Lower leg skin (tissue), 4 donors: Measurements from ENCODE around the gene CCDC70. TPM values are rescaled to one million over a fixed set of nuclear protein-coding genes. Genes with fewer than 3 reads are reported as not detected.

ENCODE experiments used
- DNase-seq, 2 donors: peaks; one replicate each; pipeline ENCODE4 v3.0.0-alpha.2; 2019; ENCODE audit warnings: low spot score in 2 of 2
- H3K4me3 ChIP-seq: fragments of 200-600 bp; sonication (generic); 2 replicates; pipeline ENCODE4 v1.5.1; 2017; ENCODE audit warnings: mild to moderate bottlenecking, low read depth; ENCODE audit not compliant: poor library complexity, severe bottlenecking
- POLR2A ChIP-seq, 2 donors: fragments of 450-650 bp; IDR thresholded peaks; one replicate each; pipeline ENCODE4 v1.6.1; 2016 to 2017; ENCODE audit warnings: antibody characterized with exemption in 2 of 2, mild to moderate bottlenecking in 1 of 2, moderate library complexity in 1 of 2
- WGBS, 2 donors: methylation state at CpG; one replicate each; pipeline ENCODE4 v1.1.5; 2018; 5-methylcytosine and 5-hydroxymethylcytosine counted together
- intact Hi-C: fragments of 100-400 bp; cut with DNase I; formaldehyde crosslinking; loops from one replicate; pipeline ENCODE4 v1.15.0; 2023; ENCODE audit warnings: low total_unique reads
- total RNA-seq, 4 donors: library from RNA; depleted of rRNA; stranded (reverse); fragments of >200 nt; gene quantifications; one replicate each; pipeline ENCODE4 v1.1.0, GENCODE V29; 2016
- TF ChIP-seq, protein P1 (sequence below), 3 donors: fragments of 450-650 bp; IDR thresholded peaks; one replicate each; pipeline ENCODE4 v1.5.1; 2016; ENCODE audit warnings: antibody characterized with exemption in 3 of 3, mild to moderate bottlenecking in 3 of 3, moderate library complexity in 2 of 3

Gene CCDC70
- total RNA-seq, 4 donors from 2014 or later = not detected

DNA sequence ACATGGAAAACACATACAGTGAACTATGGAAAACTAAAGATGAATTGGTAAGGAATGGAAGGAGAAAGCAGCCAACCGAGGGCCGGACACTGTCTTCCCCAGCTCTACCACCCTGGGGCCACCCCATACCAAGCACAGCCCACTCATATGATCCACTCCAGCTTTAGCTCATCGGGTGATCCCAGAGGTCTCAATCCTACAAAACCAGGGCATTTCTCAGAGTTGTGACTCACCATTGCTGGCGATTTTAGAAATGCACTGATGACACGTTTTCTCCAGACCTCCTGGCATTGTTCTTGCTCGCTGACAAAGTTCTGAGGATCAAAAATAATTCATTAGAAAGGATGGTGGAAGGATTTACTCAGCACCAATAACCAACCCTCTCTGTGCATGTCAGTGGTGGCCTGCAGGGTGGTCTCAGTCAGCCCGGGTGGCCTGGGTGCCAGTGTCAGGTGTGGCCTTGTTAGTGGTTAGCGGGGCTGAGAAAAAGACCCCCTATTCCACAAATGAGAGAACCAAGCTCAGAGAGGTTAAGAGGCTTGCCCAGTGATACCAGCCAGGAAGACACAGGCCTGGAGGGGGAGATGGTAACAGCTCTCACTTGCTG lies 23.4 kb upstream of the CCDC70 start:
- intact Hi-C loops = no loop called here
- TF ChIP-seq, protein P1, sequence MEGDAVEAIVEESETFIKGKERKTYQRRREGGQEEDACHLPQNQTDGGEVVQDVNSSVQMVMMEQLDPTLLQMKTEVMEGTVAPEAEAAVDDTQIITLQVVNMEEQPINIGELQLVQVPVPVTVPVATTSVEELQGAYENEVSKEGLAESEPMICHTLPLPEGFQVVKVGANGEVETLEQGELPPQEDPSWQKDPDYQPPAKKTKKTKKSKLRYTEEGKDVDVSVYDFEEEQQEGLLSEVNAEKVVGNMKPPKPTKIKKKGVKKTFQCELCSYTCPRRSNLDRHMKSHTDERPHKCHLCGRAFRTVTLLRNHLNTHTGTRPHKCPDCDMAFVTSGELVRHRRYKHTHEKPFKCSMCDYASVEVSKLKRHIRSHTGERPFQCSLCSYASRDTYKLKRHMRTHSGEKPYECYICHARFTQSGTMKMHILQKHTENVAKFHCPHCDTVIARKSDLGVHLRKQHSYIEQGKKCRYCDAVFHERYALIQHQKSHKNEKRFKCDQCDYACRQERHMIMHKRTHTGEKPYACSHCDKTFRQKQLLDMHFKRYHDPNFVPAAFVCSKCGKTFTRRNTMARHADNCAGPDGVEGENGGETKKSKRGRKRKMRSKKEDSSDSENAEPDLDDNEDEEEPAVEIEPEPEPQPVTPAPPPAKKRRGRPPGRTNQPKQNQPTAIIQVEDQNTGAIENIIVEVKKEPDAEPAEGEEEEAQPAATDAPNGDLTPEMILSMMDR (IDR thresholded peaks at IDR 0.05) = no peak
- TF ChIP-seq POLR2A (IDR thresholded peaks at IDR 0.05) = no peak
- WGBS, 2 donors = 71 to 78% methylated on average over 8 of the region's 8 CpGs
- DNase-seq = no peak
- no peak overlapping the region for H3K4me3 ChIP-seq

DNA sequence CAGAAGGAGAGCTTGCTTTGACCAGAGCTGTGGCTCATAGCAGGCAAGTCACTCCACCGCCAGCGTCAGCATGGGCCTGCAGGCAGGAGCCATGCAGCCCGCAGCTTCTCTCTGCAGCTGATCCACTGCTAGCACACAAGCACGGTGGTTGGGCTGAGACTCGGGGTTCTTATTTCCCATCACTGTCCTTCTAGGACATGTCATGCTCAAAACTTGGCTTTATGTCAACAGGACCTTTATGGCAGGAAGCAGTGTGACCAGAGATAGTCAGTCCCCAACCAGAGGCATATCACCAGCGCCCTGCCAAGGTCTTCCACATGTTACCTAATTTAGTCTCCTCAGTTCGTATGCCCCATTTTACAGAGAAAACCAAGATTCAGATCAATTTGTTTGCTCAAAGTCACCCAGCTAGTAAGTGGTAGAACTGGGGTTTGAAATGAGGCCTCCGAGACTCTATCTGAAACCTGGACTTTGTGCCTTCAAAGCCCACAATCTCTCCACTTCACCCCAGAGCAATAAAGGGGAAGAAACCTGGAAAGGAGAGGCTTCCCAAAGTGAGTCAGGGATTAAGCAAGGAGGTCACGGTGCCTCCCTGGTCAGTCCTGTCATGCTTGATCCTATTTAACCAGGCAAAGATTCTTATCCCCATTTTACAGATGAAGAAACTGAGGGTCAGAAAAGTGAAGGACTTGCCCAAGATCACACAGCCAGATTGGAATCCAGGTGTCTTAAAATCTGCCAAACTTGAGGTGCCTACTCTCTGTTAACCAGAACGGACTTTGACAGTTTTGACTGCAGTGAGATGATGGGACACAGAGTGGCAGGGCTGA lies 21.8 kb upstream of the CCDC70 start:
- WGBS, 2 donors = 85 to 91% methylated on average over 10 of the region's 10 CpGs
- TF ChIP-seq, protein P1 (IDR thresholded peaks at IDR 0.05) = no peak
- TF ChIP-seq POLR2A (IDR thresholded peaks at IDR 0.05) = no peak
- no peak for DNase-seq

DNA sequence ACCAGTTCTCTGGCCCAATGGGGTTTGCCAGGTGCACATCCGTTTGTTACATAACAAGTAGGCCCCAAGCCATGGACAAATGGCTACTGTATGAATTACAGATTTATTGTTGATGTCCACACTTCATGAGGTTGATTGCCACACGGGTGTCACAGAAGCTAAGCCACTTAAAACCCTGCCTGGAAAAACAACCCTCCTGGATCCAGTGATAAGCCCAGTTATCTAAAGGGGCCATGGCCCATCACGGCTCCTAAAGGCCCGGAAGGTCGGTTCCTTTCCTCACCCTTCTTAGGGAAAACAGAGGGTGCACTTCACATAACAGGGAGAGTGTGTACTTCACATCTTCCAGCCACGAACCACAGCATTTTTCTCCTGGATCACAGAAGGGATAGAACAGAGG lies 20.9 kb upstream of the CCDC70 start:
- TF ChIP-seq, protein P1 (IDR thresholded peaks at IDR 0.05) = no peak
- TF ChIP-seq POLR2A (IDR thresholded peaks at IDR 0.05) = no peak
- no peak overlapping the region for H3K4me3 ChIP-seq
- intact Hi-C loops = no loop called here
- no peak for DNase-seq
- 87 to 93% methylated on average over 6 of the region's 6 CpGs for WGBS, 2 donors

More for the DNA sequence above, 21.8 kb upstream of the CCDC70 start:
- no peak overlapping the region for H3K4me3 ChIP-seq
- intact Hi-C loops = no loop called here

DNA sequence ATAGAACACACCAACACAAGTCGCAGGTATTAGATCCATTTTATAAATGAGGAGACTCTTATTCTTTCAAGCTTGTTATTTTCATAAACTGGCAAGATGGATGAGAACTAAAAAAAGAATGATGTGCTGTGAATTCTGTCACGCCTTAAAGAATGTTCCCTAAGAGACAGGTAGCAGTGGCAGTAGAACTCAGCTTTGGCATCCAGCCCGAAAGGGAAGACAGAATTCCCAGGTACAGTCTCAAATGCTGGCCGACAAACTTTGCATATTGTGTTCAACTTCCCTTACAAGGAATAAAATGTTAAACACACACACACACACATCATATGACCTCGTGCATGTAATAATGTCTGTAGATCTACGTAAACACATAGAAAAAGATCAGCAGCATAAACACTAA lies 20.0 kb upstream of the CCDC70 start:
- intact Hi-C loops = no loop called here
- no peak for DNase-seq
- WGBS, 2 donors = 58 to 68% methylated on average over 6 of the region's 6 CpGs
- no peak overlapping the region for H3K4me3 ChIP-seq
- TF ChIP-seq POLR2A (IDR thresholded peaks at IDR 0.05) = no peak
- TF ChIP-seq, protein P1 (IDR thresholded peaks at IDR 0.05) = no peak

DNA sequence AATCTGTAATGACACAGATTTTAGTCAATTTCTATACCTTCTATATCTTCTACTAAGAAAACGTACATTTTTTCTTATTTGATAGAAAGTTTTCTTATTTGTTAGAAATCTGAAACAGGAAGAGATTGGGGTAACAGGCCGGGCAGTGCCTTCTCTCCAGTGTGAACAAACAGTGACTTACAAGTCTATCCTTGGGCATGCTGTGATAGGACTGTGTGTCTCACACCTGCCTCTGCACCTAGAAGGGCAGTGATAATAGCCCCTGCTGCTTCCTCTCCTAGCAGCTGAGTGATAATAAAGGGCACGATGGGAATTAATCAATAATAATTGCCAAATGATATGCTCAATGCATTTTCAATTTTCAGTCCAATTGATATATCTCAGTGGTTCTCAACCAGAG lies 18.2 kb upstream of the CCDC70 start:
- TF ChIP-seq POLR2A (IDR thresholded peaks at IDR 0.05) = no peak
- TF ChIP-seq, protein P1 (IDR thresholded peaks at IDR 0.05) = no peak
- 85 to 96% methylated on average over 3 of the region's 3 CpGs for WGBS, 2 donors
- no peak overlapping the region for H3K4me3 ChIP-seq
- no peak for DNase-seq
- intact Hi-C loops = no loop called here
